H9 (cell line): ENCODE results near the gene SMU1. TPM values are rescaled to one million over a fixed set of nuclear protein-coding genes. Genes with fewer than 3 reads are reported as not detected.

Experiments used
- DNase-seq: peaks from one replicate; pipeline ENCODE4 v3.0.0-alpha.2; 2017
- H2AFZ ChIP-seq: one replicate; pipeline ENCODE4 v1.6.1; 2013; ENCODE audit warnings: mild to moderate bottlenecking, low read length, control low read depth, moderate library complexity
- H2AK5ac ChIP-seq: 2 replicates; pipeline ENCODE4 v1.6.1; 2013; ENCODE audit warnings: low read length, control low read depth, mixed read lengths; ENCODE audit not compliant: insufficient read length
- H2BK120ac ChIP-seq: one replicate; pipeline ENCODE4 v1.6.1; 2013; ENCODE audit warnings: low read depth, mild to moderate bottlenecking, low read length, control low read depth, inconsistent platforms; ENCODE audit not compliant: poor library complexity, severe bottlenecking
- H2BK12ac ChIP-seq: 2 replicates; pipeline ENCODE4 v1.6.1; 2013; ENCODE audit warnings: low read length, control low read depth, mixed read lengths, low read depth; ENCODE audit not compliant: insufficient read length
- H2BK15ac ChIP-seq: 2 replicates; pipeline ENCODE4 v1.6.1; 2013; ENCODE audit warnings: low read depth, low read length, control low read depth
- H2BK20ac ChIP-seq: one replicate; pipeline ENCODE4 v1.6.1; 2013; ENCODE audit warnings: low read depth, mild to moderate bottlenecking, low read length, control low read depth, inconsistent platforms; ENCODE audit not compliant: poor library complexity, severe bottlenecking
- H2BK5ac ChIP-seq: 2 replicates; pipeline ENCODE4 v1.6.1; 2013; ENCODE audit warnings: low read length, control low read depth, mixed read lengths; ENCODE audit not compliant: insufficient read length
- H3K14ac ChIP-seq: 2 replicates; pipeline ENCODE4 v1.6.1; 2013; ENCODE audit warnings: low read length, control low read depth; ENCODE audit not compliant: insufficient read depth
- H3K18ac ChIP-seq: 2 replicates; pipeline ENCODE4 v1.6.1; 2013; ENCODE audit warnings: low read depth, mild to moderate bottlenecking, mixed read lengths, low read length, control low read depth; ENCODE audit not compliant: insufficient read length
- H3K23ac ChIP-seq: 2 replicates; pipeline ENCODE4 v1.6.1; 2013; ENCODE audit warnings: low read length, control low read depth, mixed read lengths, low read depth; ENCODE audit not compliant: insufficient read length
- H3K23me2 ChIP-seq: 2 replicates; pipeline ENCODE4 v1.6.1; 2013; ENCODE audit warnings: low read depth, mild to moderate bottlenecking, mixed read lengths, low read length, control low read depth; ENCODE audit not compliant: insufficient read length, poor library complexity, severe bottlenecking
- H3K27ac ChIP-seq: 2 replicates; pipeline ENCODE4 v1.5.1; 2013; ENCODE audit warnings: low read length, control low read depth, mixed read lengths, low read depth; ENCODE audit not compliant: insufficient read length
- H3K27me3 ChIP-seq: 2 replicates; pipeline ENCODE4 v1.6.1; 2013; ENCODE audit warnings: low read length, control low read depth, inconsistent platforms; ENCODE audit not compliant: insufficient read depth
- H3K4ac ChIP-seq: 2 replicates; pipeline ENCODE4 v1.6.1; 2013; ENCODE audit warnings: low read depth, mild to moderate bottlenecking, control low read depth, inconsistent platforms, low read length, moderate library complexity
- H3K4me1 ChIP-seq: 2 replicates; pipeline ENCODE4 v1.6.1; 2013; ENCODE audit warnings: low read length, control low read depth, inconsistent platforms; ENCODE audit not compliant: insufficient read depth
- H3K4me2 ChIP-seq: 2 replicates; pipeline ENCODE4 v1.6.1; 2013; ENCODE audit warnings: low read length, control low read depth, mixed read lengths; ENCODE audit not compliant: insufficient read length, insufficient read depth
- H3K56ac ChIP-seq: 2 replicates; pipeline ENCODE4 v1.6.1; 2013; ENCODE audit warnings: low read depth, mild to moderate bottlenecking, mixed read lengths, low read length, control low read depth; ENCODE audit not compliant: insufficient read length
- H3K79me1 ChIP-seq: 2 replicates; pipeline ENCODE4 v1.6.1; 2013; ENCODE audit warnings: low read depth, mild to moderate bottlenecking, moderate library complexity, low read length, control low read depth, inconsistent platforms; ENCODE audit not compliant: insufficient read depth, poor library complexity, severe bottlenecking
- H3K79me2 ChIP-seq: 2 replicates; pipeline ENCODE4 v1.6.1; 2013; ENCODE audit warnings: low read length, control low read depth, inconsistent platforms; ENCODE audit not compliant: insufficient read depth
- H3K9ac ChIP-seq: 2 replicates; pipeline ENCODE4 v1.6.1; 2013; ENCODE audit warnings: low read length, control low read depth, mixed read lengths; ENCODE audit not compliant: insufficient read length; ENCODE audit errors: extremely low read depth
- H3K9me3 ChIP-seq: one replicate; pipeline ENCODE4 v1.6.1; 2013; ENCODE audit warnings: low read depth, low read length, inconsistent platforms; ENCODE audit not compliant: control insufficient read depth
- H3T11ph ChIP-seq: one replicate; pipeline ENCODE4 v1.6.1; 2013; ENCODE audit warnings: mild to moderate bottlenecking, low read length, control low read depth, inconsistent platforms
- H4K20me1 ChIP-seq: one replicate; pipeline ENCODE4 v1.6.1; 2013; ENCODE audit not compliant: control insufficient read depth, insufficient read length, insufficient read depth
- H4K5ac ChIP-seq: 2 replicates; pipeline ENCODE4 v1.6.1; 2013; ENCODE audit warnings: low read depth, mild to moderate bottlenecking, mixed read lengths, low read length, control low read depth; ENCODE audit not compliant: insufficient read length
- H4K8ac ChIP-seq: replicated peaks from 2 replicates; pipeline ENCODE4 v1.6.1; 2013; ENCODE audit warnings: low read length, control low read depth, mixed read lengths, low read depth; ENCODE audit not compliant: insufficient read length
- H4K91ac ChIP-seq: 2 replicates; pipeline ENCODE4 v1.6.1; 2013; ENCODE audit warnings: low read depth, mild to moderate bottlenecking, moderate library complexity, mixed read lengths, low read length, control low read depth; ENCODE audit not compliant: insufficient read length
- H3K27ac Mint-ChIP-seq, 3 experiments: 2 replicates in 2 of 3; 3 replicates in 1 of 3; pipeline ENCODE4 v1.8.0; 2020 to 2021; ENCODE audit warnings: mixed read lengths in 3 of 3, mild to moderate bottlenecking in 1 of 3, moderate library complexity in 1 of 3
- H3K27me3 Mint-ChIP-seq: 2 replicates; pipeline ENCODE4 v1.8.0; 2021; ENCODE audit warnings: low read depth, mild to moderate bottlenecking, moderate library complexity, mixed read lengths
- H3K36me3 Mint-ChIP-seq, 3 experiments: 2 replicates in 2 of 3; 3 replicates in 1 of 3; pipeline ENCODE4 v1.8.0; 2020 to 2021; ENCODE audit warnings: low read depth in 3 of 3, mixed read lengths in 3 of 3; ENCODE audit not compliant: insufficient read depth in 1 of 3
- H3K4me1 Mint-ChIP-seq, 2 experiments: 2 replicates each; pipeline ENCODE4 v1.8.0; 2020; ENCODE audit warnings: mixed read lengths in 2 of 2
- H3K4me3 Mint-ChIP-seq, 2 experiments: 2 replicates in 1 of 2; 3 replicates in 1 of 2; pipeline ENCODE4 v1.8.0; 2020 to 2021; ENCODE audit warnings: mild to moderate bottlenecking in 2 of 2, mixed read lengths in 2 of 2, moderate library complexity in 1 of 2
- H3K9me3 Mint-ChIP-seq, 2 experiments: 2 replicates in 1 of 2; 3 replicates in 1 of 2; pipeline ENCODE4 v1.8.0; 2020; ENCODE audit warnings: mild to moderate bottlenecking in 2 of 2, mixed read lengths in 2 of 2, moderate library complexity in 1 of 2
- CTCF ChIP-seq: fragments of 200-600 bp; sonication (generic); conservative IDR thresholded peaks from 3 replicates; pipeline ENCODE4 v1.8.0; 2021; ENCODE audit warnings: antibody characterized with exemption, mild to moderate bottlenecking
- WGBS: extraction: QIAGEN DNeasy Blood & Tissue Kit; methylation state at CpG from one replicate; pipeline ENCODE4 v1.1.7; 2013; ENCODE audit warnings: missing lambda C conversion rate, low lambda C conversion rate, mixed read lengths; ENCODE audit not compliant: insufficient read length; ENCODE audit errors: extremely low coverage; 5-methylcytosine and 5-hydroxymethylcytosine counted together
- total RNA-seq: library from RNA; stranded (reverse); gene quantifications from 2 replicates; pipeline ENCODE4 v1.2.1, GENCODE V29; 2021

SMU1 gene
- total RNA-seq, 1 experiment from 2014 or later, result 26.9 TPM

GRCh38 chr9:33102551-33103210 lies 26.2 kb upstream of the SMU1 start:
- Histone ChIP-seq H3K4ac (no peak overlapping the region), H3K14ac (no peak overlapping the region), H3K23ac (no peak overlapping the region), H3K56ac (no peak overlapping the region), H2BK12ac (no peak overlapping the region), H3T11ph (no peak overlapping the region), H3K9ac (no peak overlapping the region), H3K9me3 (no peaks in the 10 kb centered on the region), H3K27me3 (no peaks in the 10 kb centered on the region), H3K23me2 (no peaks in the 10 kb centered on the region), H2AFZ (no peak overlapping the region), H2BK120ac (no peak overlapping the region), H4K20me1 (no peaks in the 10 kb centered on the region), H2BK20ac (no peak overlapping the region), H4K91ac (peak overlapping the region; percentile 50), H2AK5ac (no peak overlapping the region), H3K18ac (no peak overlapping the region), H3K4me2 (no peak overlapping the region), H2BK15ac (no peak overlapping the region), H3K79me1 (no peaks in the 10 kb centered on the region), H3K4me1 (no peaks in the 10 kb centered on the region; the same call in 1 of the 2 replicates), H3K79me2 (no peaks in the 10 kb centered on the region), H3K27ac (no peak overlapping the region), H4K5ac (no peak overlapping the region), H4K8ac (no peak overlapping the region), H2BK5ac (no peak overlapping the region)
- Mint-ChIP-seq H3K4me1 (peaks cover 17 to 21% of the 10 kb centered on the region in 2 experiments), H3K9me3 (no peaks in the 10 kb centered on the region), H3K36me3 (no peaks in the 10 kb centered on the region), H3K4me3 (no peak overlapping the region), H3K27ac (peak overlapping the region in 1 of 3 experiments; percentile 25; a peak in 2 of 7 replicates), H3K27me3 (no peaks in the 10 kb centered on the region; the same call in 1 of the 2 replicates)
- no CpG with 5 or more reads among the region's 13 CpGs for WGBS
- no peak for DNase-seq
- no peak for TF ChIP-seq CTCF
